Upper lobe of right lung (tissue), 1 donor: ENCODE data around the gene GNG14. TPM values are rescaled to one million over a fixed set of nuclear protein-coding genes. Genes with fewer than 3 reads are reported as not detected.
"Not testable (repeated sequence)": the region's sequence is repeated elsewhere in the genome, so short reads cannot be mapped to it uniquely, and the experiment has no call there.

Source experiments
- ATAC-seq: fragments of 200-7000 bp; cut with Tn5 transposase; one replicate; pipeline ENCODE4 v1.9.1; 2020; ENCODE audit warnings: mild to moderate bottlenecking, moderate library complexity
- DNase-seq: peaks from one replicate; pipeline ENCODE4 v3.0.0-alpha.2; 2020
- H3K27ac ChIP-seq: fragments of 200-600 bp; one replicate; pipeline ENCODE4 v1.8.0; 2022
- H3K27me3 ChIP-seq: fragments of 200-600 bp; one replicate; pipeline ENCODE4 v1.8.0; 2022; ENCODE audit warnings: mild to moderate bottlenecking
- H3K36me3 ChIP-seq: fragments of 200-600 bp; one replicate; pipeline ENCODE4 v1.8.0; 2022
- H3K4me1 ChIP-seq: fragments of 200-600 bp; one replicate; pipeline ENCODE4 v1.8.0; 2022
- H3K4me3 ChIP-seq: fragments of 200-600 bp; one replicate; pipeline ENCODE4 v1.8.0; 2022; ENCODE audit warnings: mild to moderate bottlenecking
- H3K9me3 ChIP-seq: fragments of 200-600 bp; one replicate; pipeline ENCODE4 v1.8.0; 2022
- CTCF ChIP-seq: fragments of 200-600 bp; IDR thresholded peaks from one replicate; pipeline ENCODE4 v1.8.0; 2022; ENCODE audit warnings: antibody characterized with exemption
- intact Hi-C: fragments of 100-400 bp; cut with DNase I; formaldehyde crosslinking; loops from one replicate; pipeline ENCODE4 v1.11.0; 2022
- total RNA-seq: library from RNA; stranded (reverse); fragmentation: NEBNext Ultra II Directional; extraction: Animal tissue kit (Norgen Biotek cat#: 25700); gene quantifications from one replicate; pipeline ENCODE4 v1.2.1, GENCODE V29; 2021
- donor health status: DM: no; HTN: yes; CAD: no; lungs with severe emphysema.

The GNG14 gene
- total RNA-seq, 1 donor from 2014 or later = not detected

DNA sequence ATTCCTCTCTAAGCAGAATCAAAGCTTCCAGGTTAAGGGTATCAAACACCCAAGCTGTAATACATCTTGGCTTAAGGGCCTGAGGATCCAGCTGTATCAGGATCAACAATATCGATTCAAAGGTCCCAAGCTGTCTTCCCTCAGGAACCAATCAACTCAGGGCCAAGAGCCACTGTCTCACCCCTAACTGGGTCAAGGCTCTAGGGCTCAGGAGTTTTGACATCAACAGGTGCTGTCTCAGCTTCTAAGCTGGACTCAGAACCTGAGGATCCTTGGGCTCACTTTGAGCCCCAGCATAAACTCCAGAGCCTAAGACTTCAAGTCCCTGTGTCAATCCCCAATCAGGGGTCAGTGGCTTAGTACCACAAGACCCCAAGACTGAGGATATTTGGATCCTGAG is 7.7 kb downstream of the GNG14 start:
- ATAC-seq (no peak), DNase-seq (no peak)
- Histone ChIP-seq H3K27ac (peak overlapping the region; percentile 89), H3K27me3 (no peaks in the 10 kb centered on the region), H3K36me3 (peaks cover 8% of the 10 kb centered on the region), H3K4me3 (peak overlapping the region; percentile 93), H3K4me1 (peaks cover 6% of the 10 kb centered on the region), H3K9me3 (no peaks in the 10 kb centered on the region)
- intact Hi-C loops = no loop called here
- TF ChIP-seq CTCF = no peak

- intact Hi-C loops = no loop called here
- peak; percentile 5 for ATAC-seq
- no peak for DNase-seq
- peak overlapping the region; percentile 89 for H3K27ac ChIP-seq
- no peak for TF ChIP-seq CTCF
- no peaks in the 10 kb centered on the region for H3K27me3 ChIP-seq
- H3K9me3 ChIP-seq = no peaks in the 10 kb centered on the region
- H3K4me1 ChIP-seq = peaks cover 6% of the 10 kb centered on the region
- H3K36me3 ChIP-seq = peaks cover 12% of the 10 kb centered on the region
- H3K4me3 ChIP-seq = peak overlapping the region; percentile 93
These were observed 8.2 kb downstream of the GNG14 start for GRCh38 chr19:12695997-12696365.

- Histone ChIP-seq H3K4me3 (peak within 1 kb of the TSS; percentile 93), H3K36me3 (peaks cover 19% of the 10 kb centered on the region), H3K4me1 (peaks cover 6% of the 10 kb centered on the region), H3K27ac (peak within 1 kb of the TSS; percentile 89), H3K27me3 (no peaks in the 10 kb centered on the region), H3K9me3 (no peaks in the 10 kb centered on the region)
- DNase-seq (peak; percentile 97), ATAC-seq (peak; percentile 93)
- intact Hi-C loops = no loop called here
- TF ChIP-seq CTCF = no peak
These were observed 8.9 kb downstream of the GNG14 start, which contains the start of gene FBXW9 for GRCh38 chr19:12696366-12697335. Gene FBXW9, minus strand, starts transcription at chr19:12696631. Its CDS starts 50 bp downstream, at chr19:12696581.

DNA sequence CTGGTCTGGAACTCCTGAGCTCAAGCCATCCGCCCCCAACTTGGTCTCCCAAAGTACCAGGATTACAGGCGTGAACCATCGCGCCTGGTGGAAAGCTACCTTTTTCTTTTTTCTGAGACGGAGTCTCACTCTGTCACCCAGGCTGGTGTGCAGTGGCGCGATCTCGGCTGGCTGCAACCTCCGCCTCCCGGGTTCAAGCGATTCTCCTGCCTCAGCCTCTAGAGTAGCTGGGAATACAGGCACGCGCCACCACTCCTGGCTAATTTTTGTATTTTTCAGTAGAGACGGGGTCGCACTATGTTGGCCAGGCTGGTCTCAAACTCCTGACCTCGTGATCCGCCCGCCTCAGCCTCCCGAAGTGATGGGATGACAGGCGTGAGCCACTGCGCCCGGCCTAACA is 9.6 kb downstream of the GNG14 start:
- ATAC-seq, H3K27me3 ChIP-seq, H3K9me3 ChIP-seq, intact Hi-C loops, H3K4me1 ChIP-seq, DNase-seq, H3K27ac ChIP-seq: not testable (repeated sequence)
- Histone ChIP-seq H3K4me3 (peak overlapping the region; percentile 93), H3K36me3 (peaks cover 27% of the 10 kb centered on the region)

DNA sequence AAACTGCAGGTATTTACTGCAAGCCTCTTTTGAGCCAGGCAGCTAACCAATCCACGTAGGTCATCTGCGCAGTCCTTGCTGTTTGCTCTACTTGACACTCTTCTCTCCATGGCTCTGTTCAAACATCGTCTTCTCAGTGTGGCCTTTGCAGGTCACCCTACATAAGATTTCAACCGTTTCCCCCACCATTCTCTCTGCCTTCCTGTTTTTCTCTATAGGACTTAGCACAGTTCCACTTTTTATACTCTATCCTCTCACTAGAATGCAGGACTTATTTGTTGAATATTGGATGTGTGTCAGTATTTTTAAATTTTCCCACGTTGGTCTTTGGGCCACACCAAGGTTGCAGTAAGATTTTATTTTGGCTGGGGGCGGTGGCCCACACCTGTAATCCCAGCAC is 10.3 kb downstream of the GNG14 start:
- ATAC-seq (no peak), DNase-seq (no peak)
- H3K4me3 ChIP-seq = no peak overlapping the region
- no peak overlapping the region for H3K27ac ChIP-seq
- no peak for TF ChIP-seq CTCF
- H3K27me3 ChIP-seq = no peaks in the 10 kb centered on the region
- peaks cover 34% of the 10 kb centered on the region for H3K36me3 ChIP-seq
- H3K9me3 ChIP-seq = no peaks in the 10 kb centered on the region
- H3K4me1 ChIP-seq = peaks cover 6% of the 10 kb centered on the region
- intact Hi-C loops = no loop called here

- Histone ChIP-seq H3K27ac (no peak overlapping the region), H3K4me3 (no peak overlapping the region), H3K27me3 (no peaks in the 10 kb centered on the region), H3K9me3 (no peaks in the 10 kb centered on the region), H3K36me3 (peaks cover 70% of the 10 kb centered on the region), H3K4me1 (no peaks in the 10 kb centered on the region)
- ATAC-seq (no peak), DNase-seq (no peak)
- TF ChIP-seq CTCF = no peak
- intact Hi-C loops = no loop called here
These were observed 13.9 kb downstream of the GNG14 start for GRCh38 chr19:12701596-12702282.
